GM12878 (cell line): ENCODE results near the gene SRF. TPM values are rescaled to one million over a fixed set of nuclear protein-coding genes. Genes with fewer than 3 reads are reported as not detected.

Source experiments
- BHLHE40 ChIP-seq, 2 experiments: fragments of 450-650 bp in 1 of 2; IDR thresholded peaks; 2 replicates each; pipeline ENCODE4 v1.6.1; 2011 to 2017; ENCODE audit warnings: low read depth in 2 of 2, borderline replicate concordance in 1 of 2, improper control_type of control experiment in 1 of 2, low read length in 1 of 2, mild to moderate bottlenecking in 1 of 2
- EED ChIP-seq: sonication (generic); IDR thresholded peaks from 2 replicates; pipeline ENCODE4 v1.6.1; 2016; ENCODE audit warnings: antibody characterized with exemption, low read depth
- EGR1 ChIP-seq, 2 experiments: IDR thresholded peaks; 1 replicate in 1 of 2; 2 replicates in 1 of 2; pipeline ENCODE4 v1.6.1; 2011 to 2012; ENCODE audit warnings: low read depth in 2 of 2, low read length in 2 of 2, borderline replicate concordance in 1 of 2, mild to moderate bottlenecking in 1 of 2, moderate library complexity in 1 of 2
- HDAC2 ChIP-seq: fragments of 200-600 bp; sonication (generic); IDR thresholded peaks from 2 replicates; pipeline ENCODE4 v1.6.1; 2017
- IKZF1 ChIP-seq: fragments of 450-650 bp; conservative IDR thresholded peaks from 2 replicates; pipeline ENCODE4 v1.6.1; 2017; ENCODE audit warnings: antibody characterized with exemption, mild to moderate bottlenecking
- IKZF2 ChIP-seq, 2 experiments: fragments of 450-650 bp; IDR thresholded peaks; 2 replicates each; pipeline ENCODE4 v1.6.1; 2017; ENCODE audit warnings: mild to moderate bottlenecking in 2 of 2, moderate library complexity in 2 of 2
- KLF5 ChIP-seq: fragments of 450-650 bp; IDR thresholded peaks from 2 replicates; pipeline ENCODE4 v1.6.1; 2014; ENCODE audit warnings: mild to moderate bottlenecking; ENCODE audit not compliant: partially characterized antibody
- MAX ChIP-seq: IDR thresholded peaks from 2 replicates; pipeline ENCODE4 v1.6.1; 2012; ENCODE audit warnings: low read depth, low read length, improper control_type of control experiment
- POLR2A ChIP-seq: IDR thresholded peaks from 2 replicates; pipeline ENCODE4 v1.6.1; 2011; ENCODE audit warnings: low read depth, mild to moderate bottlenecking, low read length
- POLR2AphosphoS5 ChIP-seq: IDR thresholded peaks from 2 replicates; pipeline ENCODE4 v1.6.1; 2011; ENCODE audit warnings: mild to moderate bottlenecking, low read length, inconsistent platforms
- RAD21 ChIP-seq: IDR thresholded peaks from 2 replicates; pipeline ENCODE4 v1.6.1; 2011; ENCODE audit warnings: mild to moderate bottlenecking, low read depth, low read length, moderate library complexity; ENCODE audit not compliant: insufficient read depth
- RCOR1 ChIP-seq: conservative IDR thresholded peaks from 2 replicates; pipeline ENCODE4 v1.6.1; 2012; ENCODE audit warnings: low read depth, low read length, improper control_type of control experiment
- SMARCA5 ChIP-seq: fragments of 450-650 bp; IDR thresholded peaks from 2 replicates; pipeline ENCODE4 v1.6.1; 2017; ENCODE audit warnings: mild to moderate bottlenecking
- SMC3 ChIP-seq: IDR thresholded peaks from 2 replicates; pipeline ENCODE4 v1.6.1; 2011; ENCODE audit warnings: low read length, improper control_type of control experiment, borderline replicate concordance
- TAF1 ChIP-seq: IDR thresholded peaks from 2 replicates; pipeline ENCODE4 v1.6.1; 2011; ENCODE audit warnings: mild to moderate bottlenecking, low read depth, low read length, borderline replicate concordance
- YY1 ChIP-seq: IDR thresholded peaks from 2 replicates; pipeline ENCODE4 v1.6.1; 2011; ENCODE audit warnings: low read depth, mild to moderate bottlenecking, low read length
- ZBED1 ChIP-seq: IDR thresholded peaks from 2 replicates; pipeline ENCODE4 v1.6.1; 2016; ENCODE audit warnings: borderline replicate concordance
- polyA plus RNA-seq, 11 experiments: library from polyadenylated mRNA; depleted of rRNA in 4 of 11; unstranded in 6 of 11; stranded (reverse) in 5 of 11; fragments of >200 nt; fragmentation: Nextera tagmentation in 4 of 11; fragmentation: Illumina TruSeq in 1 of 11; extraction: Ambion mirVana in 4 of 11; extraction: Trizol in 1 of 11; gene quantifications; 1 replicate in 1 of 11; 2 replicates in 10 of 11; pipeline versions ENCODE4 v1.2.1 to v1.2.3, GENCODE V29; 2011 to 2016; ENCODE audit warnings: inconsistent platforms in 2 of 11, missing spikeins in 2 of 11, low read depth in 1 of 11
- total RNA-seq, 4 experiments: library from RNA; depleted of rRNA in 3 of 4; stranded (reverse); fragments of >200 nt in 3 of 4; fragmentation: Illumina TruSeq in 1 of 4; extraction: Trizol in 1 of 4; gene quantifications; 2 replicates each; pipeline versions ENCODE4 v1.2.1 to v1.2.3, GENCODE V29; 2013 to 2021
- TF ChIP-seq, protein P1 (sequence below): fragments of 450-650 bp; IDR thresholded peaks from 2 replicates; pipeline ENCODE4 v1.6.1; 2017; ENCODE audit warnings: mild to moderate bottlenecking, moderate library complexity
- TF ChIP-seq, protein P2 (sequence below): fragments of 450-650 bp; IDR thresholded peaks from 2 replicates; pipeline ENCODE4 v1.6.1; 2014; ENCODE audit warnings: mild to moderate bottlenecking
- TF ChIP-seq, protein P3 (sequence below): fragments of 450-650 bp; IDR thresholded peaks from 2 replicates; pipeline ENCODE4 v1.6.1; 2016; ENCODE audit warnings: mild to moderate bottlenecking

The SRF gene
- total and polyA plus RNA-seq, 10 of the 15 experiments (the other 5 are each of a cell fraction or from before 2014, with no cell fraction given): 2.3 to 56.3 (median 28.2) TPM

- TF ChIP-seq, protein P1, sequence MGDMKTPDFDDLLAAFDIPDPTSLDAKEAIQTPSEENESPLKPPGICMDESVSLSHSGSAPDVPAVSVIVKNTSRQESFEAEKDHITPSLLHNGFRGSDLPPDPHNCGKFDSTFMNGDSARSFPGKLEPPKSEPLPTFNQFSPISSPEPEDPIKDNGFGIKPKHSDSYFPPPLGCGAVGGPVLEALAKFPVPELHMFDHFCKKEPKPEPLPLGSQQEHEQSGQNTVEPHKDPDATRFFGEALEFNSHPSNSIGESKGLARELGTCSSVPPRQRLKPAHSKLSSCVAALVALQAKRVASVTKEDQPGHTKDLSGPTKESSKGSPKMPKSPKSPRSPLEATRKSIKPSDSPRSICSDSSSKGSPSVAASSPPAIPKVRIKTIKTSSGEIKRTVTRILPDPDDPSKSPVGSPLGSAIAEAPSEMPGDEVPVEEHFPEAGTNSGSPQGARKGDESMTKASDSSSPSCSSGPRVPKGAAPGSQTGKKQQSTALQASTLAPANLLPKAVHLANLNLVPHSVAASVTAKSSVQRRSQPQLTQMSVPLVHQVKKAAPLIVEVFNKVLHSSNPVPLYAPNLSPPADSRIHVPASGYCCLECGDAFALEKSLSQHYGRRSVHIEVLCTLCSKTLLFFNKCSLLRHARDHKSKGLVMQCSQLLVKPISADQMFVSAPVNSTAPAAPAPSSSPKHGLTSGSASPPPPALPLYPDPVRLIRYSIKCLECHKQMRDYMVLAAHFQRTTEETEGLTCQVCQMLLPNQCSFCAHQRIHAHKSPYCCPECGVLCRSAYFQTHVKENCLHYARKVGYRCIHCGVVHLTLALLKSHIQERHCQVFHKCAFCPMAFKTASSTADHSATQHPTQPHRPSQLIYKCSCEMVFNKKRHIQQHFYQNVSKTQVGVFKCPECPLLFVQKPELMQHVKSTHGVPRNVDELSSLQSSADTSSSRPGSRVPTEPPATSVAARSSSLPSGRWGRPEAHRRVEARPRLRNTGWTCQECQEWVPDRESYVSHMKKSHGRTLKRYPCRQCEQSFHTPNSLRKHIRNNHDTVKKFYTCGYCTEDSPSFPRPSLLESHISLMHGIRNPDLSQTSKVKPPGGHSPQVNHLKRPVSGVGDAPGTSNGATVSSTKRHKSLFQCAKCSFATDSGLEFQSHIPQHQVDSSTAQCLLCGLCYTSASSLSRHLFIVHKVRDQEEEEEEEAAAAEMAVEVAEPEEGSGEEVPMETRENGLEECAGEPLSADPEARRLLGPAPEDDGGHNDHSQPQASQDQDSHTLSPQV: peak; percentile 89
- TF ChIP-seq SMARCA5 (peak; percentile 99), POLR2A (peak; percentile 92), EED (peak; percentile 24; the same call in 1 of the 2 replicates), KLF5 (peak; percentile 49), BHLHE40 (IDR thresholded peaks at IDR 0.05; ENCODE audit: borderline replicate concordance in 1 of 2, low read depth in 2 of 2, low read length in 1 of 2) (peak; percentile 80 to 95; a peak in 3 of 4 replicates), YY1 (peak; percentile 97), POLR2AphosphoS5 (peak; percentile 67; the same call in 1 of the 2 replicates), SMC3 (peak; percentile 51; the same call in 1 of the 2 replicates), EGR1 (IDR thresholded peaks at IDR 0.05; ENCODE audit: borderline replicate concordance in 1 of 2, low read depth in 2 of 2, low read length in 2 of 2) (0 out of 3 replicates have a peak, but pooled peaks of 1 of the 2 experiments have one; percentile 21), ZBED1 (no peak), IKZF1 (peak; percentile 90), MAX (peak; percentile 89; the same call in 1 of the 2 replicates), IKZF2 (IDR thresholded peaks at IDR 0.05) (peak; percentile 50; a peak in 3 of 4 replicates), RCOR1 (no peak), HDAC2 (no peak), TAF1 (peak; percentile 73), RAD21 (peak; percentile 56)
- TF ChIP-seq, protein P2, sequence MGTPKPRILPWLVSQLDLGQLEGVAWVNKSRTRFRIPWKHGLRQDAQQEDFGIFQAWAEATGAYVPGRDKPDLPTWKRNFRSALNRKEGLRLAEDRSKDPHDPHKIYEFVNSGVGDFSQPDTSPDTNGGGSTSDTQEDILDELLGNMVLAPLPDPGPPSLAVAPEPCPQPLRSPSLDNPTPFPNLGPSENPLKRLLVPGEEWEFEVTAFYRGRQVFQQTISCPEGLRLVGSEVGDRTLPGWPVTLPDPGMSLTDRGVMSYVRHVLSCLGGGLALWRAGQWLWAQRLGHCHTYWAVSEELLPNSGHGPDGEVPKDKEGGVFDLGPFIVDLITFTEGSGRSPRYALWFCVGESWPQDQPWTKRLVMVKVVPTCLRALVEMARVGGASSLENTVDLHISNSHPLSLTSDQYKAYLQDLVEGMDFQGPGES: peak; percentile 45
- TF ChIP-seq, protein P3, sequence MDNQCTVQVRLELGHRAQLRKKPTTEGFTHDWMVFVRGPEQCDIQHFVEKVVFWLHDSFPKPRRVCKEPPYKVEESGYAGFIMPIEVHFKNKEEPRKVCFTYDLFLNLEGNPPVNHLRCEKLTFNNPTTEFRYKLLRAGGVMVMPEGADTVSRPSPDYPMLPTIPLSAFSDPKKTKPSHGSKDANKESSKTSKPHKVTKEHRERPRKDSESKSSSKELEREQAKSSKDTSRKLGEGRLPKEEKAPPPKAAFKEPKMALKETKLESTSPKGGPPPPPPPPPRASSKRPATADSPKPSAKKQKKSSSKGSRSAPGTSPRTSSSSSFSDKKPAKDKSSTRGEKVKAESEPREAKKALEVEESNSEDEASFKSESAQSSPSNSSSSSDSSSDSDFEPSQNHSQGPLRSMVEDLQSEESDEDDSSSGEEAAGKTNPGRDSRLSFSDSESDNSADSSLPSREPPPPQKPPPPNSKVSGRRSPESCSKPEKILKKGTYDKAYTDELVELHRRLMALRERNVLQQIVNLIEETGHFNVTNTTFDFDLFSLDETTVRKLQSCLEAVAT: peak; percentile 88
Measured at GRCh38 chr6:43228951-43229802, 58.1 kb downstream of the SRF start, which contains the start of gene DNPH1 (continued).
